Measurements from ENCODE around the gene IL6ST.
A peak's percentile ranks its signal among the peaks of the same experiment; 100 is the strongest.

IL6ST gene

GRCh38 chr5:55921617-55922016 is 73.1 kb downstream of the IL6ST start:
- DNase-seq (ENCODE audit: low read depth in 2 of 2, low spot score in 1 of 2) = no peak

- no peak for DNase-seq (ENCODE audit: low read depth in 2 of 2, low spot score in 1 of 2)
These were observed 74.0 kb downstream of the IL6ST start for GRCh38 chr5:55920784-55921183.

- DNase-seq (ENCODE audit: low read depth in 2 of 2, low spot score in 1 of 2) = no peak
These were observed 75.1 kb downstream of the IL6ST start for GRCh38 chr5:55919625-55920024.

GRCh38 chr5:55918087-55919035 is 76.4 kb downstream of the IL6ST start:
- no peak for DNase-seq (ENCODE audit: low read depth in 2 of 2, low spot score in 1 of 2)

- DNase-seq (ENCODE audit: low read depth in 2 of 2, low spot score in 1 of 2) = no peak
These were observed 77.2 kb downstream of the IL6ST start for GRCh38 chr5:55917402-55918086.

GRCh38 chr5:55916986-55917385 is 77.8 kb downstream of the IL6ST start:
- DNase-seq (ENCODE audit: low read depth in 2 of 2, low spot score in 1 of 2) = no peak

- DNase-seq (ENCODE audit: low read depth in 2 of 2, low spot score in 1 of 2) = no peak
These were observed 79.0 kb downstream of the IL6ST start for GRCh38 chr5:55915783-55916182.

GRCh38 chr5:55914971-55915370 is 79.8 kb downstream of the IL6ST start:
- DNase-seq (ENCODE audit: low read depth in 2 of 2, low spot score in 1 of 2) = no peak

GRCh38 chr5:55913466-55914413 is 81.0 kb downstream of the IL6ST start:
- no peak for DNase-seq (ENCODE audit: low read depth in 2 of 2, low spot score in 1 of 2)

- no peak for DNase-seq (ENCODE audit: low read depth in 2 of 2, low spot score in 1 of 2)
These were observed 82.7 kb downstream of the IL6ST start for GRCh38 chr5:55911784-55912653.

GRCh38 chr5:55908804-55909203 is 86.0 kb downstream of the IL6ST start:
- no peak for DNase-seq (ENCODE audit: low read depth in 2 of 2, low spot score in 1 of 2)

GRCh38 chr5:55907927-55908326 is 86.8 kb downstream of the IL6ST start:
- no peak for DNase-seq (ENCODE audit: low read depth in 2 of 2, low spot score in 1 of 2)

- DNase-seq (ENCODE audit: low read depth in 2 of 2, low spot score in 1 of 2) = no peak
These were observed 89.5 kb downstream of the IL6ST start for GRCh38 chr5:55905251-55905650.

- no peak for DNase-seq (ENCODE audit: low read depth in 2 of 2, low spot score in 1 of 2)
These were observed 90.6 kb downstream of the IL6ST start for GRCh38 chr5:55904152-55904551.

GRCh38 chr5:55903121-55903701 is 91.6 kb downstream of the IL6ST start:
- DNase-seq (ENCODE audit: low read depth in 2 of 2, low spot score in 1 of 2) = peak; percentile 27 to 48

- no peak for DNase-seq (ENCODE audit: low read depth in 2 of 2, low spot score in 1 of 2)
These were observed 92.1 kb downstream of the IL6ST start for GRCh38 chr5:55902696-55903095.

- no peak for DNase-seq (ENCODE audit: low read depth in 2 of 2, low spot score in 1 of 2)
These were observed 94.0 kb downstream of the IL6ST start for GRCh38 chr5:55900776-55901175.

- no peak for DNase-seq (ENCODE audit: low read depth in 2 of 2, low spot score in 1 of 2)
These were observed 94.7 kb downstream of the IL6ST start for GRCh38 chr5:55900068-55900467.

GRCh38 chr5:55899344-55899743 is 95.4 kb downstream of the IL6ST start:
- no peak for DNase-seq (ENCODE audit: low read depth in 2 of 2, low spot score in 1 of 2)

- no peak for DNase-seq (ENCODE audit: low read depth in 2 of 2, low spot score in 1 of 2)
These were observed 96.9 kb downstream of the IL6ST start for GRCh38 chr5:55897905-55898304.
